ENCODE measurements around the gene OAS2. TPM values are rescaled to one million over a fixed set of nuclear protein-coding genes. Genes with fewer than 3 reads are reported as not detected.

Gene OAS2
- total and polyA plus RNA-seq, 10 of the 15 experiments (the other 5 are each of a cell fraction or from before 2014, with no cell fraction given), result 32.4 to 290 (median 90.2) TPM

- H3K9me3 ChIP-seq (replicated peaks; ENCODE audit: control insufficient read depth, insufficient read depth, low read length), result peaks cover under 1% of the 10 kb centered on the region; the same call in 1 of the 3 replicates
- ChIA-PET SMC1A (ENCODE audit: uncharacterized antibody, unreplicated experiment) (interaction anchor here (0.7 to 7.6 kb wide), 9 partner anchors 15 to 197 kb away, joined by 3 to 99 read pairs (median 8); partner anchors contain the start of genes OAS1 and OAS3), POLR2A (interaction anchor here (0.6 to 5.1 kb wide), 6 partner anchors 9 to 70 kb away, joined by 3 to 69 read pairs (median 10); partner anchors contain the start of genes OAS1 and OAS3), RAD21 (ENCODE audit: unreplicated experiment) (interaction anchor here (1.1 to 3.9 kb wide), 4 partner anchors 16 to 77 kb away, joined by 4 to 28 read pairs (median 16); no protein-coding TSS in a partner anchor), CTCF (interaction anchor here (1.0 to 3.7 kb wide), 6 partner anchors 11 to 77 kb away, joined by 3 to 45 read pairs (median 13); partner anchors contain the start of gene OAS1)
- 68% methylated on average over 3 of the region's 3 CpGs for WGBS (ENCODE audit: insufficient coverage, insufficient replicate concordance, low lambda C conversion rate, missing lambda C conversion rate)
- TF ChIP-seq JUND (IDR thresholded peaks at IDR 0.05; ENCODE audit: low read depth, low read length) (no peak), BCLAF1 (IDR thresholded peaks at IDR 0.05) (no peak), BHLHE40 (IDR thresholded peaks at IDR 0.05; ENCODE audit: borderline replicate concordance in 1 of 2, low read depth in 2 of 2, low read length in 1 of 2) (no peak), POLR2A (IDR thresholded peaks at IDR 0.05; ENCODE audit: low read depth, low read length) (no peak), PRDM15 (CRISPR knock-in tag; IDR thresholded peaks at IDR 0.05) (no peak), TCF7 (IDR thresholded peaks at IDR 0.05; ENCODE audit: borderline replicate concordance) (no peak), TBL1XR1 (IDR thresholded peaks at IDR 0.05; ENCODE audit: low read depth, low read length) (no peak), CBFB (IDR thresholded peaks at IDR 0.05; ENCODE audit: low read depth) (no peak), PBX3 (IDR thresholded peaks at IDR 0.05; ENCODE audit: insufficient replicate concordance, low read depth, low read length) (no peak), GATAD2B (conservative IDR thresholded peaks at IDR 0.05; ENCODE audit: low read depth) (no peak), NFXL1 (IDR thresholded peaks at IDR 0.05; ENCODE audit: borderline replicate concordance) (no peak), ELK1 (IDR thresholded peaks at IDR 0.05; ENCODE audit: low read depth, low read length) (no peak), PKNOX1 (IDR thresholded peaks at IDR 0.05) (no peak), YY1 (IDR thresholded peaks at IDR 0.05; ENCODE audit: low read depth, low read length) (no peak)
- in situ Hi-C loops (cut with MboI), result no loop called here
- peaks cover 0 to 4% of the 10 kb centered on the region in 2 experiments; a peak in 1 of 4 replicates for H3K36me3 ChIP-seq (ENCODE audit: control insufficient read depth in 2 of 2, insufficient read depth in 2 of 2, low read length in 1 of 2)
- peak overlapping the region; percentile 99 for H3K4me2 ChIP-seq (ENCODE audit: control insufficient read depth, insufficient read depth)
- ATAC-seq (no peak), FAIRE-seq (no peak), DNase-seq (ENCODE audit: low read depth, low spot score) (no peak)
- H3K27me3 ChIP-seq (replicated peaks in 1 of 2; ENCODE audit: control insufficient read depth in 2 of 2, insufficient read depth in 2 of 2, low read length in 1 of 2), result no peaks in the 10 kb centered on the region
- no TSS peak for BruUV-seq (replicated peaks)
- H4K20me1 ChIP-seq (ENCODE audit: control insufficient read depth, insufficient read depth), result no peaks in the 10 kb centered on the region
- intact Hi-C loops (cut with micrococcal nuclease; ENCODE audit: unreplicated experiment), result no loop called here
- peak overlapping the region; percentile 97 for H3K4me3 ChIP-seq
- no peak overlapping the region; the same call in 1 of the 2 replicates for H2AFZ ChIP-seq (ENCODE audit: control insufficient read depth, low read depth, low read length)
- H3K4me1 ChIP-seq (ENCODE audit: control insufficient read depth, insufficient read depth, low read length), result peaks cover 13% of the 10 kb centered on the region
- H3K9ac ChIP-seq (ENCODE audit: control insufficient read depth, insufficient read depth, low read length), result peak overlapping the region; percentile 100
- H3K79me2 ChIP-seq (ENCODE audit: control insufficient read depth, insufficient read depth, low read length), result peaks cover 48% of the 10 kb centered on the region
- peak overlapping the region; percentile 100 for H3K27ac ChIP-seq (ENCODE audit: control insufficient read depth, insufficient read depth)
Observed at GRCh38 chr12:112977139-112977538, 1.2 kb upstream of the OAS2 start.
